ENCODE data around the gene PARD6G.
A peak's percentile ranks its signal among the peaks of the same experiment; 100 is the strongest.

The PARD6G gene

GRCh38 chr18:80130555-80130954, 116.8 kb downstream of the PARD6G start:
- no peak for DNase-seq (ENCODE audit: low read depth)

DNA sequence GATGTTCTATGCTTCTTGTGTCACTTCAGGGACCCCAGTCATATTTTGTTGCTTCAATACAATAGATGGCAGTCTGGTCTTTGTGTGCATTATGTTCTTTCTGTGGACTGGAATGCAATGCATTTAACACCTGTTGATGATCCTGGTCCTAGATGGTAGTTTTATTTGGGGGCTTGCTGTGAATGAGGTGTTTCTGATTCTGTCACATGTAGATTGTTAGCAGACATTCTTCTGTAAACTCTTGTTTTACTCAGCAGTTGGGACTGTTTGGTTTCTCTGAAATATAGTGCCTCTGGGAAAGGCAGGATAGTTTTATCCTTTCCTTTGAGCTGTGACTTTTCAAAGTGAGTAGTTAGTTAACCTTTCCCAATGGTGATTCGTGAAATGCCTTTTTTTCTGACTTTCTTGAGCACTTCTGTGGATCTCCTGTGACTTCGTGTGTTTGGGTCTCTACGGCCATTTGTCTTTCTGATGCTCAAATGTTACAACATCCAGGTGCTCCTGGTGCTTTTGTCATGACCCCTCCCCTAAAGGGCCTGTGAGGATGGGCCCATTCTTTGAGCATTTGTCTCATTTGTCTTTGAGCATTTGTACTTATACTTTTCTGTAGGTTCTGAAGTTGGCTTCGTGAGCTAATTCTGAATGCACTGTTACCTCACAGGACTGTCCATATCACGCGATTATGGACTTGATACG, 117.5 kb downstream of the PARD6G start:
- DNase-seq (ENCODE audit: low read depth): no peak
- TF ChIP-seq, protein P1, sequence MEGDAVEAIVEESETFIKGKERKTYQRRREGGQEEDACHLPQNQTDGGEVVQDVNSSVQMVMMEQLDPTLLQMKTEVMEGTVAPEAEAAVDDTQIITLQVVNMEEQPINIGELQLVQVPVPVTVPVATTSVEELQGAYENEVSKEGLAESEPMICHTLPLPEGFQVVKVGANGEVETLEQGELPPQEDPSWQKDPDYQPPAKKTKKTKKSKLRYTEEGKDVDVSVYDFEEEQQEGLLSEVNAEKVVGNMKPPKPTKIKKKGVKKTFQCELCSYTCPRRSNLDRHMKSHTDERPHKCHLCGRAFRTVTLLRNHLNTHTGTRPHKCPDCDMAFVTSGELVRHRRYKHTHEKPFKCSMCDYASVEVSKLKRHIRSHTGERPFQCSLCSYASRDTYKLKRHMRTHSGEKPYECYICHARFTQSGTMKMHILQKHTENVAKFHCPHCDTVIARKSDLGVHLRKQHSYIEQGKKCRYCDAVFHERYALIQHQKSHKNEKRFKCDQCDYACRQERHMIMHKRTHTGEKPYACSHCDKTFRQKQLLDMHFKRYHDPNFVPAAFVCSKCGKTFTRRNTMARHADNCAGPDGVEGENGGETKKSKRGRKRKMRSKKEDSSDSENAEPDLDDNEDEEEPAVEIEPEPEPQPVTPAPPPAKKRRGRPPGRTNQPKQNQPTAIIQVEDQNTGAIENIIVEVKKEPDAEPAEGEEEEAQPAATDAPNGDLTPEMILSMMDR (conservative IDR thresholded peaks at IDR 0.05; ENCODE audit: low read depth, low read length): no peak
- no peak overlapping the region for H3K4me3 ChIP-seq (ENCODE audit: low read length)

More at GRCh38 chr18:80130555-80130954, 116.8 kb downstream of the PARD6G start:
- TF ChIP-seq, protein P1 (conservative IDR thresholded peaks at IDR 0.05; ENCODE audit: low read depth, low read length): no peak
- no peak overlapping the region for H3K4me3 ChIP-seq (ENCODE audit: low read length)

GRCh38 chr18:80127635-80128034, 119.7 kb downstream of the PARD6G start:
- DNase-seq (ENCODE audit: low read depth): no peak
- no peak overlapping the region for H3K4me3 ChIP-seq (ENCODE audit: low read length)
- TF ChIP-seq, protein P1 (conservative IDR thresholded peaks at IDR 0.05; ENCODE audit: low read depth, low read length): no peak

- H3K4me3 ChIP-seq (ENCODE audit: low read length): no peak overlapping the region
- TF ChIP-seq, protein P1 (conservative IDR thresholded peaks at IDR 0.05; ENCODE audit: low read depth, low read length): no peak
- DNase-seq (ENCODE audit: low read depth): no peak
Observed at GRCh38 chr18:80126797-80127196, 120.5 kb downstream of the PARD6G start.

GRCh38 chr18:80124131-80124530, 123.2 kb downstream of the PARD6G start:
- TF ChIP-seq, protein P1 (conservative IDR thresholded peaks at IDR 0.05; ENCODE audit: low read depth, low read length): no peak
- DNase-seq (ENCODE audit: low read depth): no peak
- H3K4me3 ChIP-seq (ENCODE audit: low read length): no peak overlapping the region

- TF ChIP-seq, protein P1 (conservative IDR thresholded peaks at IDR 0.05; ENCODE audit: low read depth, low read length): no peak
- no peak overlapping the region for H3K4me3 ChIP-seq (ENCODE audit: low read length)
- DNase-seq (ENCODE audit: low read depth): no peak
Observed at GRCh38 chr18:80120932-80121331, 126.4 kb downstream of the PARD6G start.

DNA sequence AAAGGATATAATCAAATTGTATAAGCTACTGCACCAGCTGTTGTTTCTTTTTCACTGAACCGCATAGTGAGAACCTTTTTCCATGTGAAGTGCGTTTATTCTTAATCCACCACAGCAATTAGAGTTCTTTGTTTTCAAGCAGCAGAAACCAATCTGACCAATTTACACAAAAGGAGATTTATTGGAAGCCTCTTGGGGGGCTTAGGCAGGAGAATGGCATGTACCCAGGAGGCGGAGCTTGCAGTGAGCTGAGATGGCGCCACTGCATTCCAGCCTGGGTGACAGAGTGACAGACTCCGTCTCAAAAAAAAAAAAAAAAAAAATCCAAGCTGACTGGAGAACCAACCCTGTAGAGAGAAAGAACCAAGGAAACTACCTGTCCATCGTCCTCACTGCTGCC, 128.2 kb downstream of the PARD6G start:
- DNase-seq (ENCODE audit: low read depth): peak; percentile 58
- TF ChIP-seq, protein P1 (conservative IDR thresholded peaks at IDR 0.05; ENCODE audit: low read depth, low read length): no peak
- H3K4me3 ChIP-seq (ENCODE audit: low read length): no peak overlapping the region
